Measurements from ENCODE around the gene ZYG11A.
"Not testable (repeated sequence)": the region's sequence is repeated elsewhere in the genome, so short reads cannot be mapped to it uniquely, and the experiment has no call there.

ZYG11A gene

GRCh38 chr1:52869727-52870126, 27.2 kb downstream of the ZYG11A start:
- H3K4me3 ChIP-seq, H3K27ac ChIP-seq: not testable (repeated sequence)

GRCh38 chr1:52876843-52877242, 34.3 kb downstream of the ZYG11A start:
- no peak overlapping the region for H3K27ac ChIP-seq

GRCh38 chr1:52877554-52877953, 35.0 kb downstream of the ZYG11A start:
- Histone ChIP-seq H3K27ac (no peak overlapping the region), H3K4me3 (no peak overlapping the region)

More at GRCh38 chr1:52876843-52877242, 34.3 kb downstream of the ZYG11A start:
- H3K4me3 ChIP-seq, result no peak overlapping the region

GRCh38 chr1:52880206-52880605, 37.6 kb downstream of the ZYG11A start:
- Histone ChIP-seq H3K27ac (no peak overlapping the region), H3K4me3 (no peak overlapping the region)

- Histone ChIP-seq H3K4me3 (no peak overlapping the region), H3K27ac (no peak overlapping the region)
These were observed 44.9 kb downstream of the ZYG11A start for GRCh38 chr1:52887483-52887882.

- Histone ChIP-seq H3K27ac (no peak overlapping the region), H3K4me3 (no peak overlapping the region)
These were observed 50.1 kb downstream of the ZYG11A start for GRCh38 chr1:52892424-52893215.

- Histone ChIP-seq H3K27ac (no peak overlapping the region), H3K4me3 (no peak overlapping the region)
These were observed 56.9 kb downstream of the ZYG11A start for GRCh38 chr1:52899445-52899894.

- H3K27ac ChIP-seq, result no peak overlapping the region
- H3K4me3 ChIP-seq, result no peak overlapping the region
These were observed 57.8 kb downstream of the ZYG11A start for GRCh38 chr1:52900402-52900801.

GRCh38 chr1:52901384-52901783, 58.8 kb downstream of the ZYG11A start:
- no peak overlapping the region for H3K27ac ChIP-seq
- no peak overlapping the region for H3K4me3 ChIP-seq

GRCh38 chr1:52904208-52904926, 61.8 kb downstream of the ZYG11A start:
- Histone ChIP-seq H3K27ac (no peak overlapping the region), H3K4me3 (no peak overlapping the region)

GRCh38 chr1:52904927-52905698, 62.6 kb downstream of the ZYG11A start:
- Histone ChIP-seq H3K4me3 (no peak overlapping the region), H3K27ac (no peak overlapping the region)

GRCh38 chr1:52906135-52906603, 63.6 kb downstream of the ZYG11A start:
- no peak overlapping the region for H3K4me3 ChIP-seq
- H3K27ac ChIP-seq, result no peak overlapping the region

GRCh38 chr1:52907068-52907811, 64.7 kb downstream of the ZYG11A start:
- no peak overlapping the region for H3K27ac ChIP-seq

GRCh38 chr1:52907812-52908153, 65.2 kb downstream of the ZYG11A start:
- Histone ChIP-seq H3K27ac (no peak overlapping the region), H3K4me3 (no peak overlapping the region)

More at GRCh38 chr1:52907068-52907811, 64.7 kb downstream of the ZYG11A start:
- H3K4me3 ChIP-seq, result no peak overlapping the region

GRCh38 chr1:52911541-52911940, 69.0 kb downstream of the ZYG11A start:
- Histone ChIP-seq H3K27ac (no peak overlapping the region), H3K4me3 (no peak overlapping the region)

GRCh38 chr1:52913014-52913413, 70.5 kb downstream of the ZYG11A start:
- no peak overlapping the region for H3K4me3 ChIP-seq
- no peak overlapping the region for H3K27ac ChIP-seq

GRCh38 chr1:52913537-52913936, 71.0 kb downstream of the ZYG11A start:
- no peak overlapping the region for H3K4me3 ChIP-seq
- no peak overlapping the region for H3K27ac ChIP-seq

GRCh38 chr1:52914463-52914862, 71.9 kb downstream of the ZYG11A start:
- no peak overlapping the region for H3K27ac ChIP-seq
- no peak overlapping the region for H3K4me3 ChIP-seq

GRCh38 chr1:52915211-52915854, 72.8 kb downstream of the ZYG11A start:
- peak overlapping the region in 1 of 21 experiments; percentile 4 for H3K27ac ChIP-seq
- no peak overlapping the region for H3K4me3 ChIP-seq

Measured in skin epidermis (tissue), 12 donors.